GM23338 (cell line): Measurements from ENCODE around the gene REEP1. TPM values are rescaled to one million over a fixed set of nuclear protein-coding genes. Genes with fewer than 3 reads are reported as not detected.

Experiments used
- ATAC-seq: fragments of 200-7000 bp; cut with Tn5 transposase; 3 replicates; pipeline ENCODE4 v1.9.1; 2020
- DNase-seq: peaks from one replicate; pipeline ENCODE4 v3.0.0-alpha.2; 2015; ENCODE audit warnings: low spot score
- H2AFZ ChIP-seq: fragments of 200-600 bp; sonication (generic); 2 replicates; pipeline ENCODE4 v1.8.0; 2016; ENCODE audit warnings: antibody characterized with exemption, mild to moderate bottlenecking, moderate library complexity
- H3F3A ChIP-seq: fragments of 200-600 bp; sonication (generic); replicated peaks from 2 replicates; pipeline ENCODE4 v1.8.0; 2017; ENCODE audit warnings: antibody characterized with exemption, mixed run types, low read depth
- H3K27ac ChIP-seq: fragments of 200-600 bp; sonication (generic); 2 replicates; pipeline ENCODE4 v1.6.1; 2016; ENCODE audit warnings: low read depth
- H3K27me3 ChIP-seq: fragments of 200-600 bp; sonication (generic); 2 replicates; pipeline ENCODE4 v1.8.0; 2016; ENCODE audit warnings: mild to moderate bottlenecking, mixed run types, moderate library complexity; ENCODE audit not compliant: insufficient read depth
- H3K36me3 ChIP-seq: fragments of 200-600 bp; sonication (generic); 2 replicates; pipeline ENCODE4 v1.8.0; 2016; ENCODE audit warnings: mild to moderate bottlenecking; ENCODE audit not compliant: insufficient read depth
- H3K4me1 ChIP-seq: fragments of 200-600 bp; sonication (generic); 2 replicates; pipeline ENCODE4 v1.8.0; 2016; ENCODE audit warnings: mild to moderate bottlenecking, moderate library complexity; ENCODE audit not compliant: insufficient read depth
- H3K4me2 ChIP-seq: fragments of 200-600 bp; sonication (generic); 2 replicates; pipeline ENCODE4 v1.7.1; 2017; ENCODE audit warnings: mixed run types
- H3K4me3 ChIP-seq: fragments of 200-600 bp; sonication (generic); 2 replicates; pipeline ENCODE4 v1.6.1; 2016; ENCODE audit warnings: mixed run types
- H3K79me2 ChIP-seq: fragments of 200-600 bp; sonication (generic); replicated peaks from 2 replicates; pipeline ENCODE4 v1.8.0; 2017; ENCODE audit warnings: mild to moderate bottlenecking; ENCODE audit not compliant: insufficient read depth
- H3K9me2 ChIP-seq: fragments of 200-600 bp; sonication (generic); 2 replicates; pipeline ENCODE4 v1.8.0; 2017; ENCODE audit not compliant: insufficient read depth
- H4K20me1 ChIP-seq: fragments of 200-600 bp; sonication (generic); replicated peaks from 2 replicates; pipeline ENCODE4 v1.8.0; 2017; ENCODE audit warnings: mild to moderate bottlenecking; ENCODE audit not compliant: insufficient read depth
- H3K27ac Mint-ChIP-seq: 2 replicates; pipeline ENCODE4 v1.8.0; 2020; ENCODE audit warnings: inconsistent platforms, mild to moderate bottlenecking, moderate library complexity, mixed read lengths
- H3K27me3 Mint-ChIP-seq: 3 replicates; pipeline ENCODE4 v1.8.0; 2022; ENCODE audit warnings: low read depth, mild to moderate bottlenecking, moderate library complexity, mixed read lengths, inconsistent platforms; ENCODE audit not compliant: insufficient read depth, poor library complexity
- H3K36me3 Mint-ChIP-seq: 3 replicates; pipeline ENCODE4 v1.8.0; 2021; ENCODE audit warnings: low read depth, mild to moderate bottlenecking, inconsistent platforms, moderate library complexity, mixed read lengths
- H3K4me1 Mint-ChIP-seq: 3 replicates; pipeline ENCODE4 v1.8.0; 2020; ENCODE audit warnings: mild to moderate bottlenecking, inconsistent platforms, mixed read lengths
- H3K4me3 Mint-ChIP-seq: 3 replicates; pipeline ENCODE4 v1.8.0; 2021; ENCODE audit warnings: moderate library complexity, mild to moderate bottlenecking, inconsistent platforms, mixed read lengths
- H3K9me3 Mint-ChIP-seq: 3 replicates; pipeline ENCODE4 v1.8.0; 2020; ENCODE audit warnings: moderate library complexity, mild to moderate bottlenecking, inconsistent platforms, mixed read lengths
- CTCF ChIP-seq, 2 experiments: fragments of 200-600 bp in 1 of 2; sonication (generic) in 1 of 2; conservative IDR thresholded peaks; 2 replicates each; pipeline versions ENCODE4 v1.5.1 to v1.6.1; 2016 to 2017; ENCODE audit warnings: antibody characterized with exemption in 2 of 2, low read depth in 2 of 2, mild to moderate bottlenecking in 2 of 2, moderate library complexity in 1 of 2
- ETS1 ChIP-seq: IDR thresholded peaks from 2 replicates; pipeline ENCODE4 v1.6.1; 2016; ENCODE audit warnings: antibody characterized with exemption
- EZH2 ChIP-seq: fragments of 200-600 bp; sonication (generic); IDR thresholded peaks from one replicate; pipeline ENCODE4 v1.8.0; 2017; ENCODE audit warnings: antibody characterized with exemption, mild to moderate bottlenecking, low read depth; ENCODE audit not compliant: unreplicated experiment
- JUNB ChIP-seq: IDR thresholded peaks from one replicate; pipeline ENCODE4 v1.6.1; 2016; ENCODE audit warnings: antibody characterized with exemption; ENCODE audit not compliant: unreplicated experiment
- NANOG ChIP-seq: IDR thresholded peaks from 2 replicates; pipeline ENCODE4 v1.6.1; 2016; ENCODE audit warnings: antibody characterized with exemption, borderline replicate concordance
- REST ChIP-seq: IDR thresholded peaks from one replicate; pipeline ENCODE4 v1.6.1; 2018; ENCODE audit warnings: antibody characterized with exemption; ENCODE audit not compliant: unreplicated experiment
- STAT1 ChIP-seq: IDR thresholded peaks from one replicate; pipeline ENCODE4 v1.6.1; 2016; ENCODE audit warnings: antibody characterized with exemption; ENCODE audit not compliant: unreplicated experiment
- ZNF114 ChIP-seq: fragments of 250-450 bp; sonication (Bioruptor Pico); IDR thresholded peaks from 2 replicates; pipeline ENCODE4 v1.5.0; 2020; ENCODE audit warnings: mild to moderate bottlenecking, moderate library complexity
- ZNF331 ChIP-seq: fragments of 250-450 bp; sonication (Bioruptor Pico); IDR thresholded peaks from 2 replicates; pipeline ENCODE4 v1.5.0; 2020; ENCODE audit warnings: low read depth, mild to moderate bottlenecking, moderate library complexity
- polyA plus RNA-seq: library from polyadenylated mRNA; unstranded; fragments of >200 nt; fragmentation: Nextera tagmentation; extraction: Ambion mirVana; gene quantifications from 2 replicates; pipeline ENCODE4 v1.2.1, GENCODE V29; 2016
- total RNA-seq: library from RNA; depleted of rRNA; stranded (reverse); fragments of >200 nt; shearing (Covaris generic); gene quantifications from 2 replicates; pipeline ENCODE4 v1.2.3, GENCODE V29; 2014

The REEP1 gene
- total and polyA plus RNA-seq, 2 experiments from 2014 or later = 1.6 to 1.8 TPM

GRCh38 chr2:86226070-86226469, 111.4 kb downstream of the REEP1 start:
- ATAC-seq = no peak
- Histone ChIP-seq H3K4me1 (no peaks in the 10 kb centered on the region), H3K4me3 (no peak overlapping the region), H3K4me2 (no peak overlapping the region), H3K36me3 (no peaks in the 10 kb centered on the region), H3K27ac (no peak overlapping the region), H3K9me2 (no peaks in the 10 kb centered on the region), H3K27me3 (no peaks in the 10 kb centered on the region), H4K20me1 (no peaks in the 10 kb centered on the region), H2AFZ (no peak overlapping the region), H3F3A (no peaks in the 10 kb centered on the region), H3K79me2 (no peaks in the 10 kb centered on the region)
- Mint-ChIP-seq H3K4me3 (no peak overlapping the region), H3K36me3 (no peaks in the 10 kb centered on the region), H3K27me3 (peaks cover 8% of the 10 kb centered on the region), H3K9me3 (no peaks in the 10 kb centered on the region), H3K27ac (no peak overlapping the region), H3K4me1 (peaks cover 23% of the 10 kb centered on the region)
- no peak for DNase-seq
- TF ChIP-seq EZH2 = no peak
- no peak for TF ChIP-seq ETS1
- no peak for TF ChIP-seq CTCF (conservative IDR thresholded peaks at IDR 0.05; ENCODE audit: low read depth in 2 of 2)
- TF ChIP-seq NANOG = no peak
- no peak for TF ChIP-seq STAT1
- TF ChIP-seq ZNF114 (CRISPR knock-in tag) = no peak

- ATAC-seq (no peak), DNase-seq (no peak)
- Mint-ChIP-seq H3K27ac (no peak overlapping the region), H3K4me1 (peaks cover 22% of the 10 kb centered on the region), H3K4me3 (no peak overlapping the region), H3K36me3 (no peaks in the 10 kb centered on the region), H3K27me3 (peaks cover 8% of the 10 kb centered on the region), H3K9me3 (no peaks in the 10 kb centered on the region)
- Histone ChIP-seq H3F3A (no peaks in the 10 kb centered on the region), H3K9me2 (no peaks in the 10 kb centered on the region), H4K20me1 (no peaks in the 10 kb centered on the region), H3K36me3 (no peaks in the 10 kb centered on the region), H3K4me3 (no peak overlapping the region), H3K27me3 (no peaks in the 10 kb centered on the region), H2AFZ (no peak overlapping the region), H3K27ac (no peak overlapping the region), H3K4me2 (no peak overlapping the region), H3K79me2 (no peaks in the 10 kb centered on the region), H3K4me1 (no peaks in the 10 kb centered on the region)
- no peak for TF ChIP-seq JUNB
- no peak for TF ChIP-seq ZNF331 (CRISPR knock-in tag)
- TF ChIP-seq REST = no peak
Measured at GRCh38 chr2:86225581-86225980, 111.8 kb downstream of the REEP1 start.
